ENCODE results near the gene TARDBP. TPM values are rescaled to one million over a fixed set of nuclear protein-coding genes. Genes with fewer than 3 reads are reported as not detected.
"Not testable (repeated sequence)": the region's sequence is repeated elsewhere in the genome, so short reads cannot be mapped to it uniquely, and the experiment has no call there.

Gene TARDBP
- total RNA-seq, 2 experiments from 2014 or later = 202 to 206 TPM

DNA sequence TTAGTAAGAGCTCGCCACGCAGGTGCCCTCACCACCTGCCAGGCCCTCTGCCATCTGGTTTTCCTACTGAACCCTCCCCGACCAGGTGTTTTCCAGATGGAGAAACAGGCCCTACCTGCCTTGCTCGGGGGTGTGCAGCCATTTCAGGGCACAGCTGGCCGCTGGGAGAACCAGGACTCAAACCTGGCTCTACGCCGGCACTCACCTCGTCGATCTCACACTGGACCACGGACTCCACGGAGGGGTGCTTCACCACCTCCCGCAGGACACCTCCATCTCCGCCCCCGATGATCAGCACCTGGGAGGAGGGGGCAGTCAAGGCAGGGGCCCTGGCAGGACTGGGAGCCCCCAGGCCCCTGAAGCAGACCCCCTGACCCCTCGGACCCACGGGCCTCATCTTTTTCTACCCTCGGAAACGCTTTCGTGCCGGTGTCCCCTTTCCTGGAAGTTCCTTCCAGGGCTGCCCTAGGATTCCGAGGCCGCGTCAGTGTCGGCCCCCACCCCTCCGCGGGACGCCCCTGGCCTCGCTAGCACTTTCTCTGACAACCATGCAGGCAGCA, 46.2 kb downstream of the TARDBP start:
- peak overlapping the region; percentile 94 for H3K27ac Mint-ChIP-seq
- H3K27me3 Mint-ChIP-seq = peaks cover 3% of the 10 kb centered on the region
- peaks cover 41% of the 10 kb centered on the region for H3K4me1 Mint-ChIP-seq
- peak overlapping the region; percentile 94 for H3K4me3 Mint-ChIP-seq
- no peaks in the 10 kb centered on the region for H3K9me3 Mint-ChIP-seq
- DNase-seq = no peak
- H3K36me3 Mint-ChIP-seq = peaks cover 49% of the 10 kb centered on the region

DNA sequence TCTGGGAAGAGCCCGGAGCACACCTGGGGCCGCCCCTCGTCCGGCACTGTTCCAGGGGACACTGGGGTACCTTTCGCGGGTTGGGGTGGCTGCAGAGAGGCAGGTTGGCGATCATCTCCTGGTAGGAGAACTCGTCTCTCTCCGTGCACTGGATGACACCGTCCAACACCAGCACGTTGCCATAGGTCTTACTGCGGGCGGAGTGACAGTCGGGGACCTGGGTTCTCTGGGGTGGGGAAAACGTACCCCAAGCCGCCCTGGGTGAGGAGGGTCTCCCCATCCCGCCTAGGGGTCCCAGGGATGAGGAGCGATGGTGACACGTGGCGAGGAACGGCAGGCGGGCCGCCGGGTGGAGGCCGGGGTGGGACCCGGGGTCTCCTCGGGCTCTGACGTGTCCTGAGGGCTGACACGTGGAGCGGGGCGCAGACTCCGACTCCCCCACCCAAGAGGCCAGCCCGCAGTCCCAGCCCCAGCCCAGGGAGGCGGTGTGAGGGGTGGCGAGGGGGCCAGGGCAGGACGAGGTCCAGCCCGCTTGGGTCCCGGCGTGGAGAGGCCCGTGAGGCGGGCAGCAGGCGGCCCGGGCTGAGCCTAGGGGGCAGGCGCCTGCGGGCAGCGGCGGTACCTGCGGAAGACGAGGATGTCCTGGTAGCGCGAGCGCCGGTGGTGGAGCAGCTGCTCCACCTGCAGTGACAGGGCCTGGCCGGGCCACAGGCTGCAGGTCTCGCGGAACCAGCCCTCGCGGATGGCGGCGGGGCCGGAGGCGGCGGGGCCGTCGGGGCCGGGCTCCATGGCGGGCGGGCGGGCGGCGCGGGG, 46.9 kb downstream of the TARDBP start:
- Mint-ChIP-seq H3K27ac (peak overlapping the region; percentile 94), H3K4me3 (peak overlapping the region; percentile 94), H3K4me1 (peaks cover 41% of the 10 kb centered on the region), H3K27me3 (peaks cover 2% of the 10 kb centered on the region), H3K9me3 (no peaks in the 10 kb centered on the region), H3K36me3 (peaks cover 51% of the 10 kb centered on the region)
- DNase-seq = peak; percentile 47

DNA sequence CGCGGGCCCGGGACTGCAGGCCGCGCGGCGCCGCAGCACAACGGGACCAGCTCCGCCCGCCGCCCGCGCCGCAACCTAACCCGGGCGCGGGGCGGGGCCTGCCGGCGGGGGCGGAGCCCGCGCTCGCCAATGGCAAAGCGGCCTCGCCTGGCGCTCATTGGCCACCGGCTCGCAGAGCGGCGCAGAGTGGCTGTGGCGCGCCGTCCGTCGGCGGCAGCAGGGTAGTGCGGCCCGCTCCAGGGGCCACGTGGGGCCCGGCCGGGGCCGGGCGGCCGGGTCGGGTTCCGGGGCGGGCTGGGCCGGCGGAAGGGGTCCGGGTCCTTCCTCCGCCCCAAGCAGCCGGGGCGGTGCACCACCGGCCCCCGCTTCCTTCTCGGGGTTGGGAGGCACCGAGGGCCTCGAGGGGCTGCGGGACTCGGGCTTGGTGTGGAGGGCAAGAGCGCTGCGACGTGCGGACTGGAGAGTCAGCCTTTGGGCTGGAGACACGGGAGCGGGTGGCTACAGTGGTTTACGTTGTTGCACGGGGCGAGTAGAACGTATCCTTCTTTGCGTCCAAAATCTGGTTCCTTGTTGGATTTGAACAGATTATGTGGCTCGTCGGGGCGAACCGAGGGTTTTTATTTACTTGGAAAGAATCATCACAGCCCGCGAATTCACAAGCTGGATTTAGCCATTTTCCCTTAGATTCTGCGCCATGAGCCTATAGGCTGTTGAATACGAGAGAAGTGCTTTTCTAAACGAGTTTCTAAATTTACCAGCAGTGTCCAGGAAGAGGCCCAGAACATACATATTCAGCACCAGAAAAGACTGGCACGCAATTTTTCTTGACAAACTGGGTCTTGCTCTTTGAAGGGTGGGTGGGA, 47.7 kb downstream of the TARDBP start, which contains the start of gene SRM:
Gene SRM (minus strand): TSS at position 51 of the 863 bp plus-strand sequence. CDS start 75 bp downstream, outside the sequence.
- Mint-ChIP-seq H3K27me3 (no peaks in the 10 kb centered on the region), H3K27ac (peak within 1 kb of the TSS; percentile 98), H3K9me3 (no peaks in the 10 kb centered on the region), H3K4me1 (peaks cover 41% of the 10 kb centered on the region), H3K4me3 (peak within 1 kb of the TSS; percentile 95), H3K36me3 (peaks cover 56% of the 10 kb centered on the region)
- DNase-seq = peak; percentile 98

DNA sequence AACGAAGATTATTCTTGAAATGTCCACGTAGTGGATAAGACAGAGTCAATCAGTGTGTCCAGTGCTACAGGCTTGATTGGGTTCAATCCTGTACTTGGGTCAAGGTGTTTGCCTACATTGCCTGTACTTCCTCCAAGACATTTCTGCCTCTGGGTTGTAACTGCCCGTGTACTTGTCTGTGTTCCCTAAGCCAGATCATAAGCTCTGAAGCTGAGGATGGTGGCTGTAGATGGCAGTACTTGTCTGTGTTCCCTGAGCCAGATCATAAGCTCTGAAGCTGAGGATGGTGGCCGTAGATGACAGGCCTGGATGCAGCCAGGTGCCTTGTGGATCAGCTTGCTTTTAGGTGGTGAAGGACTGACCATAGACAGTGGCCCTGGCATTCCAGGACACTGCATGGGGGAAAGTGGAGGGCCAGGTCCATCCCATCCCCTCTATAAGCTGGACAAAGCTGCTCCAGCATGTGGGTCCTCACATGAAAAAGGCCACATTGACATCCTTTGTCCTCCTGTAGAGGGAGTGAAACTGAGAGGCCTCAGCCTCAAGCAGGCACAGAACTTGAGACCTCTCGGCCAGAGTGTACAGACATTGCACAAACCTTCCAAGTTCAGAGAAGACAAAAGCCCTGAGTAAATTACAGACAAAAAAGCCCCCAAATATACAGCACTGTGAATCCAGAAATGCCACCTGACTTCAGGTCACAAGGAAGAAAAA, 49.4 kb downstream of the TARDBP start:
- no peak for DNase-seq
- no peaks in the 10 kb centered on the region for H3K27me3 Mint-ChIP-seq
- H3K9me3 Mint-ChIP-seq = no peaks in the 10 kb centered on the region
- peak overlapping the region; percentile 98 for H3K27ac Mint-ChIP-seq
- H3K4me1 Mint-ChIP-seq = peaks cover 39% of the 10 kb centered on the region
- peaks cover 68% of the 10 kb centered on the region for H3K36me3 Mint-ChIP-seq
- peak overlapping the region; percentile 95 for H3K4me3 Mint-ChIP-seq

DNA sequence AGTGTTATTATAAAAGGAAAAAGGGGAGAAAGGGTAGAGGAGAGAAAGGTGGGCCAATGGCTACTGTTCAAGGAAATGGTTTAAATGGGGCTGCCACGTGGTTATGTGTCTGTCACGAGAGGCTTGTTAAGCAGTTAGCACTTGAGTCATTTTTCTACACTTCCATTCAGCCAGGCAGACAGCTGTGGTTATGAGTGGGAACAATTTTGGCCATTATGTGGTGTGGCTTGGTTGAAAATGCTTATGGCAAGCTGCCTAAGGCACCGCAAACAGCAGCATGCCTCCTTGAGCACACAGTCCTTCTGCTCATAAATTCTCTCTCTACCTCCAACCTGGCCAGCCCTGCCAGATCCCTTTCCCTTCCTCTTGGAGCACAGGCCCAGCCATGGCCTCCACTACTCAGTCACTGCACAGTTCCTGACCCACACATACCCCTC, 50.5 kb downstream of the TARDBP start:
- Mint-ChIP-seq H3K4me3 (peak overlapping the region; percentile 26), H3K4me1 (peaks cover 32% of the 10 kb centered on the region), H3K36me3 (peaks cover 62% of the 10 kb centered on the region), H3K9me3 (no peaks in the 10 kb centered on the region), H3K27ac (peak overlapping the region; percentile 75), H3K27me3 (no peaks in the 10 kb centered on the region)
- peak; percentile 64 for DNase-seq

DNA sequence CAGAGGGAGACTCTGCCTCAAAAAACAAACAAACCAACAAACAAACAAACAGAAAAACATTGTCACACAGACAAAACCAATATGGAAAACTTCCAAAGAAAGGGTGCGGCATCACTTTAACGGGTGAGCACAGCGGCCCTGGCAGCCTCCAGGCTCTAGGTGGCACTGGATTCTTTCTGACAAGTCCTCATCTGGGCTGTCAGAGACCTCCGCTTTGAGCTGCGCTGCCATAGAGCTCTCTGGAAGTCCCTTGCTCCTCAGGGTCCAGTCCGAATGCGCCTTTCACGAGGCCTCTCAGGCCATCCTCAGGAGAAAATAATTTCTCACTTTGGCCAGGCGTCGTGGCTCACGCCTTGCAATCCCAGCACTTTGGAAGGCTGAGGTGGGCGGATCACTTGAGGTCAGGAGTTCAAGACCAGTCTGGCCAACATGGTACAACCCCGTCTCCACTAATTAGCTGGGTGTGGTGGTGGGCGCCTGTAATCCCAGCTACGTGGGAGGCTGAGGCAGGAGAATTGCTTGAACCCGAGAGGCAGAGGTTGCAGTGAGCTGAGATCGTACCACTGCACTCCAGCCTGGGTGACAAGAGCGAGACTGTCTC, 51.6 kb downstream of the TARDBP start:
- H3K4me3 Mint-ChIP-seq, H3K9me3 Mint-ChIP-seq, H3K27me3 Mint-ChIP-seq, H3K27ac Mint-ChIP-seq, DNase-seq: not testable (repeated sequence)
- peaks cover 27% of the 10 kb centered on the region for H3K4me1 Mint-ChIP-seq
- peaks cover 54% of the 10 kb centered on the region for H3K36me3 Mint-ChIP-seq

DNA sequence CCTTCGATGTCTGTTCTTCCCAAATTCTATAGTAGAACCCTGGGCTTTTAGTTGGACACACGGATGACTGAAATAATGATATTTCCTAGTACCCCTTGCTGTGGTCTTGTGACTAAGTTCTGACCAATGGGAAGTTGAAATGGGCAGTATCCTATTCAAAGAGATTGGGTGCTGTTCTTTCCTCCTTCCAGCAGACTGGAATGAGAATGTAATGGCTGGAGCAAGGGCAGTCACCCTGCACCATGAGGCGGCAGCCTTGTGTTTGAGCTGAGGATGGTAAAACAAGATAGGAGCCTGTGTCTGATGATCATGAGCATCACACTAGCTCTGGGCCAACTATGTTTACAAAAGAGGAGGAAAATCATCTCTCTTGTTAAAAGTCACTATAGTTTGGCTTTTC, 52.5 kb downstream of the TARDBP start:
- peaks cover 33% of the 10 kb centered on the region for H3K4me1 Mint-ChIP-seq
- DNase-seq = no peak
- peaks cover 60% of the 10 kb centered on the region for H3K36me3 Mint-ChIP-seq
- no peaks in the 10 kb centered on the region for H3K27me3 Mint-ChIP-seq
- no peaks in the 10 kb centered on the region for H3K9me3 Mint-ChIP-seq
- no peak overlapping the region for H3K4me3 Mint-ChIP-seq
- no peak overlapping the region for H3K27ac Mint-ChIP-seq

DNA sequence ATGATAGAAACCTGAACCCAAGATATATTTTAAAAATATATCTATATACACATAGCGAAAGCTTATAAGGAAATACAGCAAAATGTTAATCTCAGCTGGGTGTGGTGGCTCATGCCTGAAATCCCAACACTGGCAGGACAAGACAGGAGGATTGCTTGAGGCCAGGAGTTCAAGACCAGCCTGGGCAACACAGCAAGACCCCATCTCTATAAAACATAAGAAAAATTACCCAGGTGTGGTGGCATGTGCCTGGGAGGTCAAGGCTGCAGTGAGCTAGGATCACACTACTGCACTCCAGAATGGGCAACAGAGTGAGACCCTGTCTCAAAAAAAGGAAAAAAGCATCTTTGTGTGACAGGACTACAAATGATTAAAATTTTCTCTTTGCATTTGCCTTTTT, 53.3 kb downstream of the TARDBP start:
- no peak for DNase-seq
- Mint-ChIP-seq H3K4me3 (no peak overlapping the region), H3K27ac (no peak overlapping the region), H3K9me3 (no peaks in the 10 kb centered on the region), H3K36me3 (peaks cover 62% of the 10 kb centered on the region), H3K27me3 (no peaks in the 10 kb centered on the region), H3K4me1 (peaks cover 31% of the 10 kb centered on the region)

DNA sequence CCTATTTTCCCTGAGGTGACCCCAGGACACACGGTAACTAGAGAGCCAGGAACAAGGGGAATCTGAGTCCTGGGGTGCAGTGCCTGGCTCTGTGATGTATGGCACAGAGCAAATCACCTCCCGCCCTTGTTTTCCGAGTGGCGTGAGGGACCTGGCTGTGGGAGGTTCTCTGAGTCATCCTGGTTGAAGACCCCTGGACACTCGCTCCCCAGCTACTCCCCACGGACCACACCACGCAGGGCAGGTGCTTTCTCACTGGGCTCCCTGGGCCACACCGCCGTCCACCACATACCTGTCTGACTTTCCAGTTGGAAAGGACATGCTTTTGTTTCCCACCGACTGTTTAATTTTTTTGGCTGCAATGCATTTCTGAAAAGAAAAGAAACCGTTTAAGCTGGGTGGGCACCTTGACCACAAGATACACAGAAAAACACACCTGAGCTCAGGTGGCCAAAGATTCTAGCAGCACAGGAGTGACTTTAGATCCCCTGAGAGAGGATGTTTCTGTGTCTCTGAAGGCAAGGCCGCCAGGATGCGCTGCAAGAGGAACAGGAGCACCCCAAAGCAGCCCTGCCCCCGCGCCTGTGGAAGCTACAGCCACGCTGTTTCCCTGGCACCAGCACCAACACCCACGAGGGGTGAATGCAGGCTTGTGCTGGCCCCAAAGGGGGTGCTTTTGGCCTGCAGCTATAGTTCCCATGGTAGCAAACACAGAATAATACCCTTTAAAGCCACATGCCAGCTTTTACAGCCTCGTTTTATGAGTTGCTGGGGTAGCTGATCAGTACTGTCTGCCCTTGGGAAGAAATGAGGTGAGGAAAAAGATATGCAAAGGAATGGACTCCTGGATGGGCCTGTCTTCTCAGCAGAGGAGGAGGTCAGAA, 55.5 kb downstream of the TARDBP start:
- peaks cover 13% of the 10 kb centered on the region for H3K4me1 Mint-ChIP-seq
- no peak overlapping the region for H3K27ac Mint-ChIP-seq
- no peak for DNase-seq
- no peaks in the 10 kb centered on the region for H3K9me3 Mint-ChIP-seq
- H3K27me3 Mint-ChIP-seq = no peaks in the 10 kb centered on the region
- no peak overlapping the region for H3K4me3 Mint-ChIP-seq
- peaks cover 53% of the 10 kb centered on the region for H3K36me3 Mint-ChIP-seq

DNA sequence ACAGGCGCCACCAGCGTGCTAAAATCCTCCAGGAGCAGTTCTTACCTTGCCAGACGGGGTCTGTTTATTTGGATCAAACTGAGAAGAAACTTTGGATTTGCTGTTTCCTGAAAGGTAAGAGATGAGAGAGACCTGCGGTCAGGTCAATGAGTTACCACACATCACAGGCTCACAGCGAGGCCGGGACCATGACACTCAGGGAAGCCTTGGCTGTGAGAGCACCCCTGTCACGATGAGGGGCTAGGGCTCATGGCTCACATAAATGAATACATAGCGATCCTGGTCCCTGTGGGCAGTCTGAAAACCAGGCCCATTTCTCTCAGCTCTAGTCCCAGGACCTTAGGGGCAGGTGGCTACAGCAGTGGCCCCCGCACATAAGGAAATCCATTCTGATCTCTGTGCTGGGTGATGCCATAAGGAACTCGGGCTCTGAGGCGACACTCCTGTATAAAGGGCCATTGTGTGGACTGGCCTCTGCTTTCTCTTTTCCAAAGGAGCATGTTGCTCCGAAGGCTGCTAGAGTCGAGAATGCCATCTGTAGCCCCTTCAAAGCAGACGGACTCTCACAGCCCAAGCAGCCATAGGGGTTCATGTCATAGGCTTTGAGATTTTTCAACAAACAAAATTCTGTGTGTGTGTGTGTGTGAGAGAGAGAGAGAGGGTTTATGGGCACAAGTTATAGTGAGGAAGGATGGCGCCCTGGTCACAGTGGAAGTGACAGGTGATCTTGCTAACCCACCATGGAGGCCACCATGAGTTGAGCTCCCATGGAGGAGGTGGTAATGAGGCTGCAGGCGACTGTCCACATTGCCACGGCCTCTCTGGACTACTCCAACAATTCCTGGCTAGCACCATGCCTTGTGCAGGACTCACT, 56.4 kb downstream of the TARDBP start:
- Mint-ChIP-seq H3K36me3 (peaks cover 47% of the 10 kb centered on the region), H3K4me3 (no peak overlapping the region), H3K9me3 (no peaks in the 10 kb centered on the region), H3K27me3 (no peaks in the 10 kb centered on the region), H3K27ac (peak overlapping the region; percentile 81), H3K4me1 (peaks cover 8% of the 10 kb centered on the region)
- no peak for DNase-seq

DNA sequence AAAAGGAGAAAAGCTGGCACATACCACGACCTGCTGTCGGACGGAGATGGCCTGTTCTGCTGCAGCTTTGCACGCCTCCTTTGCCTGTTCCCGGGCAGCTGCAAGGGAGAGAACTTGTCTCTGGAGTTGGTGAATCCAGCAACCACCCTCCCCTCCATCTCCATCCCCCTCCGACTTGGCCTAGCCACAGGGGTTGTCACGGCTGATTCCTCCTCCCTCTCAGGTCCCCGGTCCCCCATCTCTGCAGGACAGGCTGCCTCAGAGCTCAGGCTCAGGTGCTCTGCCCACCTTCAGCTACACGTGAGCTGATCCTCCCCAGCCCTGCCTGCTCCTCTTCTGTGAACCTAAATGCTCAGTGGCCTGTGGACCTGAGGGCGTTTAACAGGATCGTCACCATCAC, 58.4 kb downstream of the TARDBP start:
- Mint-ChIP-seq H3K36me3 (peaks cover 41% of the 10 kb centered on the region), H3K9me3 (no peaks in the 10 kb centered on the region), H3K27me3 (no peaks in the 10 kb centered on the region), H3K4me1 (peaks cover 8% of the 10 kb centered on the region), H3K4me3 (no peak overlapping the region), H3K27ac (no peak overlapping the region)
- DNase-seq = no peak

DNA sequence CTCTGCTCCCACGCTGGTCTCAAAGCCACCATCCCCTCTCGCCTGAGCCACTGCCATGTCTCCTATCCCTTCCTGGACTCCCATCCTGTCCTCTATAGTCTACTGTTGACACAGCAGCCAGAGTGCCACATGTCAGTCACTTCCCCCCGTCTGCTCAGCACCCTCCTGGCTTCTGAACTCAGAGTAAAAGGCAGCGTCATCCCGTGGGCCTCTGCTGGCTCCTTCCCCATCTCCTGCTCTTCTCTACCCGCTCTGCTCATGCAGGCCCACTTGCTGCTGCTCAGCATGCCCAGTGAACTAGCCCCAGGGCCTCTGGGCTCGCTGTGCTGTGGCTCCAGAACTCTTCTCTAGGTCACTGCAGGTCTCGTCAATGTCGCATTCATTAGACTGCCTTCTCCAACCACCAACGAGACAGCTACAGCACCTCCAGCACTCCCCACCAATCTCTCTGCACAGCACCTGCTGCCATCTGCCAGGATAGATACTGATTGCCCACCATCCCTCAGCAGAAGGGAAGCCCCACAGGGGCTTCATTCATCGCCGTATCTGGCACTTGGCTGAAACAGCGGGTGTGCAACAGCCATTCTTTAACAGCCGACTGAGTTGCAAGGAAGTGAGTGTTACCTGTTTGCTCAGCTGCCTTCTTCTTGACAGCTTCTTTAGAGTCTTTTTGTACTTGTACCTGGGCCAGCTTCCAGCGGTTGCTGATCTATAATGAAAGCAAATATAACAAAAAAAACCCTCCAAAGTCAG, 59.2 kb downstream of the TARDBP start:
- Mint-ChIP-seq H3K27ac (peak overlapping the region; percentile 50), H3K4me1 (peaks cover 8% of the 10 kb centered on the region), H3K9me3 (no peaks in the 10 kb centered on the region), H3K4me3 (no peak overlapping the region), H3K36me3 (peaks cover 44% of the 10 kb centered on the region), H3K27me3 (no peaks in the 10 kb centered on the region)
- DNase-seq = no peak
